HEK293T (cell line): ENCODE data around the gene LYRM4.

Experiments used
- CTCF ChIA-PET: fragments of 350-600 bp; formaldehyde crosslinking; extraction: SDS; loops from one replicate; lab custom pipeline; 2021; ENCODE audit warnings: antibody characterized with exemption, inconsistent platforms; lab: Yijun Ruan, JAX
- POLR2A ChIA-PET: fragments of 350-600 bp; formaldehyde crosslinking; extraction: SDS; loops from one replicate; lab custom pipeline; 2020; ENCODE audit warnings: antibody characterized with exemption, inconsistent platforms; lab: Yijun Ruan, JAX
- DNase-seq: peaks from one replicate; pipeline ENCODE4 v3.0.0; 2012; ENCODE audit warnings: mixed read lengths; ENCODE audit errors: extremely low spot score
- ARNT ChIP-seq: fragments of 450-650 bp; IDR thresholded peaks from 2 replicates; pipeline ENCODE4 v1.6.1; 2017; ENCODE audit warnings: mild to moderate bottlenecking
- BHLHE40 ChIP-seq: fragments of 450-650 bp; IDR thresholded peaks from 2 replicates; pipeline ENCODE4 v1.6.1; 2016; ENCODE audit warnings: mild to moderate bottlenecking, moderate library complexity, borderline replicate concordance
- CTBP1 ChIP-seq: fragments of 450-650 bp; IDR thresholded peaks from 2 replicates; pipeline ENCODE4 v1.6.1; 2016; ENCODE audit warnings: borderline replicate concordance
- ELF4 ChIP-seq: fragments of 450-650 bp; IDR thresholded peaks from 2 replicates; pipeline ENCODE4 v1.6.1; 2017; ENCODE audit warnings: antibody characterized with exemption
- FOXA1 ChIP-seq: fragments of 450-650 bp; IDR thresholded peaks from 2 replicates; pipeline ENCODE4 v1.6.1; 2016; ENCODE audit warnings: mild to moderate bottlenecking
- FOXK2 ChIP-seq: fragments of 450-650 bp; IDR thresholded peaks from 2 replicates; pipeline ENCODE4 v1.6.1; 2016; ENCODE audit warnings: mild to moderate bottlenecking
- FOXM1 ChIP-seq: fragments of 450-650 bp; IDR thresholded peaks from 2 replicates; pipeline ENCODE4 v1.6.1; 2017; ENCODE audit warnings: mild to moderate bottlenecking, borderline replicate concordance
- HDGF ChIP-seq: fragments of 450-650 bp; IDR thresholded peaks from 2 replicates; pipeline ENCODE4 v1.6.1; 2017; ENCODE audit warnings: antibody characterized with exemption, borderline replicate concordance
- L3MBTL2 ChIP-seq: fragments of 450-650 bp; conservative IDR thresholded peaks from 2 replicates; pipeline ENCODE4 v1.6.1; 2016; ENCODE audit warnings: mild to moderate bottlenecking
- LEF1 ChIP-seq: fragments of 450-650 bp; IDR thresholded peaks from 2 replicates; pipeline ENCODE4 v1.6.1; 2017; ENCODE audit warnings: mild to moderate bottlenecking, borderline replicate concordance
- NFRKB ChIP-seq: fragments of 450-650 bp; IDR thresholded peaks from 2 replicates; pipeline ENCODE4 v1.6.1; 2016; ENCODE audit warnings: mild to moderate bottlenecking, moderate library complexity
- SP1 ChIP-seq: fragments of 450-650 bp; IDR thresholded peaks from 2 replicates; pipeline ENCODE4 v1.6.1; 2017
- SUZ12 ChIP-seq: fragments of 450-650 bp; IDR thresholded peaks from 2 replicates; pipeline ENCODE4 v1.6.1; 2016; ENCODE audit warnings: mild to moderate bottlenecking
- TARDBP ChIP-seq: fragments of 450-650 bp; IDR thresholded peaks from 2 replicates; pipeline ENCODE4 v1.6.1; 2016
- ZNF384 ChIP-seq: fragments of 450-650 bp; IDR thresholded peaks from 2 replicates; pipeline ENCODE4 v1.6.1; 2016
- TF ChIP-seq, protein P1 (sequence below): fragments of 450-650 bp; IDR thresholded peaks from 2 replicates; pipeline ENCODE4 v1.6.1; 2016

Gene LYRM4

DNA sequence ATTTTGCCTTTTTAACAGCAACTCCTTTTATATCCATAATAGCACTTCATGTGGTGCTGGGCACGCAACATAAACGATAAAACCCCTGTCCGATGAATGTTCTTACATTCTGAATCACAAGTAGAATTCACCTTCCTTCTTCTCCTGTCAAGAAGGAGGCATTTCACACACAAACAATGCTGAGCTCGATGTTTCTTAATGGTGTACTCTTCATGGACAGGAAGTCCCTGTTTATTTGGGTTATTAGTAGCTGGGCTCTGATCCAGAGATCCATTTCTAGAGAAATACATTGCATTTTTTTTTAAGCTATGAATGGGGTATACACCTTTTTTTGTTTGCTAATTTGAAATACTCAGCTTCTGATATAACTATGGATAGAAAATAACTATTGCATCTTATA lies 93.2 kb downstream of the LYRM4 start:
- ChIA-PET CTCF (no interaction called here), POLR2A (no interaction called here)
- no peak for DNase-seq

DNA sequence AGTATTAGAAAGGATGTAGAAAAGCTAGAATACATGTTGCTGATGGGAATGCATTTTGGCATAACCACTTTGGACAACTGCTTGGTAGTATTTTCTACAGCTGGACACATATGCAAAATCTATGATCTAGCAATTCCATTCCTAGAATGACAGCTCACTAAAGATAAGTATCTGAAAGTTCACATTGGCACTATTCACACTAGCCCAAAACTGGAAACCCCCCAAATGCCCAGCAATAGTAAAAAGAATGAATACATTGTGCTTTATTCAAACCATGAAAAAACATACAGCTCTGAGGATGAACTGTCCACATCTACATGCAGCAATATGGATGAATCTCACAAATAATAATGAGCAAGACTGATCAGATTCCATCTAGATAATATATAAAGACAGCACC lies 96.7 kb downstream of the LYRM4 start:
- no peak for TF ChIP-seq L3MBTL2
- TF ChIP-seq LEF1 = no peak
- TF ChIP-seq NFRKB = no peak
- no peak for TF ChIP-seq SP1
- TF ChIP-seq BHLHE40 = no peak
- TF ChIP-seq, protein P1, sequence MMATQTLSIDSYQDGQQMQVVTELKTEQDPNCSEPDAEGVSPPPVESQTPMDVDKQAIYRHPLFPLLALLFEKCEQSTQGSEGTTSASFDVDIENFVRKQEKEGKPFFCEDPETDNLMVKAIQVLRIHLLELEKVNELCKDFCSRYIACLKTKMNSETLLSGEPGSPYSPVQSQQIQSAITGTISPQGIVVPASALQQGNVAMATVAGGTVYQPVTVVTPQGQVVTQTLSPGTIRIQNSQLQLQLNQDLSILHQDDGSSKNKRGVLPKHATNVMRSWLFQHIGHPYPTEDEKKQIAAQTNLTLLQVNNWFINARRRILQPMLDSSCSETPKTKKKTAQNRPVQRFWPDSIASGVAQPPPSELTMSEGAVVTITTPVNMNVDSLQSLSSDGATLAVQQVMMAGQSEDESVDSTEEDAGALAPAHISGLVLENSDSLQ = no peak
- TF ChIP-seq ZNF384 = no peak
- TF ChIP-seq ARNT = no peak
- TF ChIP-seq SUZ12 = no peak
- TF ChIP-seq FOXA1 = no peak
- TF ChIP-seq CTBP1 = no peak
- TF ChIP-seq ELF4 = no peak
- no peak for TF ChIP-seq TARDBP
- TF ChIP-seq FOXK2 = no peak
- no peak for TF ChIP-seq HDGF
- no peak for TF ChIP-seq FOXM1
- CTCF ChIA-PET = interaction anchor here (0.5 to 3.2 kb wide), 2 partner anchors 11 to 227 kb away, joined by 3 to 15 read pairs; no protein-coding TSS in a partner anchor
- POLR2A ChIA-PET = no interaction called here
- DNase-seq = no peak

More for the DNA sequence above, 93.2 kb downstream of the LYRM4 start:
- no peak for TF ChIP-seq CTBP1
- TF ChIP-seq, protein P1 = no peak
- no peak for TF ChIP-seq NFRKB
- no peak for TF ChIP-seq BHLHE40
- TF ChIP-seq ZNF384 = no peak

DNA sequence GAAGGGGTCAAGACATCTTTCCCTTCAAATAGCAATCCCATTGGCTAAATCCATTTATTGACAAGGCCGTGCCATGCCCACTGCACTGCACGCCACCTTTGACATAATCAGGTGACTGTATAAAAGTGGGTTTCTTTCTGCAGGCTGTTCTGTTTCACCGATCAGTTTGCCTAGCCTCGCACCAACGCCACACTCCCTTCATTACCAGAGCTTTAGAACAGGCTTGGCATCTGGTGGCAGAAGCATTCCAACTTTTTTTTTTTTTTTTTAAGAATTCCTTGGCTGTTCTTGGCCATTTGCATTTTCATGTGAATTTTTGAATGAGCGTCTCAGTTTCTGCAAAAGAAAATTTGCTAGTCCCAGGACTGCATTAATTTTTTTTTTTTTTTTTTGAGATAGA lies 97.5 kb downstream of the LYRM4 start:
- ChIA-PET POLR2A (no interaction called here), CTCF (no interaction called here)
- DNase-seq = no peak
- no peak for TF ChIP-seq FOXM1
- no peak for TF ChIP-seq FOXA1
- TF ChIP-seq BHLHE40 = no peak
- no peak for TF ChIP-seq LEF1
- TF ChIP-seq, protein P1 = no peak
- TF ChIP-seq FOXK2 = no peak
- no peak for TF ChIP-seq ZNF384
- TF ChIP-seq ELF4 = no peak
- TF ChIP-seq SP1 = no peak
- no peak for TF ChIP-seq L3MBTL2
- TF ChIP-seq ARNT = no peak
- TF ChIP-seq CTBP1 = no peak
- TF ChIP-seq HDGF = no peak
- TF ChIP-seq TARDBP = no peak
- TF ChIP-seq SUZ12 = no peak
- TF ChIP-seq NFRKB = no peak

DNA sequence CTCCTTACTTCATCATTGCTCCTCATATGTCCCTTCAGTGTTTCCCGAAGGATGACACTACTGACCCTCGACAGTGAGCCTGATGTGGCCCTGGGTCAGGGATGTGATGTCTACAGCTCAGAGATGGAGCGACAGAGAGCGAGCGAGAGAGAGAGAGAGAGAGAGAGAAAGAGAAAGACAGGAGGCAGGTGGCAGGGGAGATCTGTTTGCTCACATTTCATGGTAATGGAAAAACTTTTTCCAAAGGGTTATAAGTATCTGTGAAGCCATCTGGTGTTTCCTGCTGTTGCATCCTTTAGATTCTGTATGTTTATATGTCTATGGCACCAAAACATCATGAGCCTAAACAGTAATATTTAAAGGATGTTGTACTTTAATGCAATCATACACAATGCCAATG lies 98.4 kb downstream of the LYRM4 start:
- TF ChIP-seq LEF1 (no peak), CTBP1 (no peak), BHLHE40 (no peak), SUZ12 (no peak), FOXA1 (no peak), FOXM1 (no peak)
- TF ChIP-seq, protein P1 = no peak
- POLR2A ChIA-PET = no interaction called here
- DNase-seq = no peak
- CTCF ChIA-PET = interaction anchor here (0.9 kb wide), 1 partner anchor 20 kb away, joined by 3 read pairs; no protein-coding TSS in a partner anchor

DNA sequence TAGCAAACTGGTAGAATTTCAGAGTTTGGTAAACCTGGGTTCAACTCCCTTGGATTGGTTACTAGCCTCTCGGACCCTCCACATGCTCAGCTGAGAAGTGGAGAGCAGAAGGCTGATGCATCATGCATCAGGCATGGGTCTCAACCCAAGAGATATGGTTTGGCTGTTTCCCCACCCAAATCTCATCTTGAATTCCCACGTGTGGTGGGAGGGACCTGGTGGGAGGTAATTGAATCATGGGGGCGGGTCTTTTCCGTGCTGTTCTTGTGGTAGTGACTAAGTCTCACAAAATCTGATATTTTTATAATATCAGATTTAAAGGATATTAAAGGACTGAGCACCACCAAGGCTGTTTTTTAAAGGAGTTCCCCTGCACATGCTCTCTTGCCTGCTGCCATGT lies 100.5 kb downstream of the LYRM4 start:
- CTCF ChIA-PET = no interaction called here
- POLR2A ChIA-PET = no interaction called here
- DNase-seq = no peak
- TF ChIP-seq ELF4 = no peak
- no peak for TF ChIP-seq SP1
- no peak for TF ChIP-seq NFRKB
- TF ChIP-seq CTBP1 = no peak
- no peak for TF ChIP-seq ARNT
- no peak for TF ChIP-seq SUZ12

DNA sequence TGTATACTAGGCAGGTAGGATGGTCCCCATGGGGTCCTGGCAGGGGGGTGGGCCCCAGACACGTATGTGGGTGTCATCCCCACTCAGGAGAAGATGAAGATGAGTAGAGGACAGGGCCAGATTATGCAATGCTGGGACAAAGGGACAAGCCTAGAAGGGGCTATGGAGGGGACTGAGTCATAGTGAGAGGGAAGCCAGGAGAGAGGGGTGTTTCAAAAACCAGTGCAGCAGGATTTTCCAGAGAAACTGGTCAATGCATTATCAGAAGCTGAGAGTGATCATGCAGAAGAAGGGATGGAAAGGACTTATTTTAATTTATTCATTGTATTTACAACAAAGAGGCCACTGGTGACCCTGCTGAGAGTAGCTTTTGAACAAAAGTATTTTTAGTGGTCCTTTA lies 101.6 kb downstream of the LYRM4 start:
- ChIA-PET POLR2A (no interaction called here), CTCF (no interaction called here)
- no peak for TF ChIP-seq ELF4
- TF ChIP-seq FOXM1 = no peak
- no peak for TF ChIP-seq HDGF
- TF ChIP-seq ARNT = no peak
- no peak for TF ChIP-seq LEF1
- TF ChIP-seq CTBP1 = no peak
- no peak for TF ChIP-seq NFRKB
- TF ChIP-seq FOXK2 = no peak
- no peak for TF ChIP-seq TARDBP
- no peak for TF ChIP-seq SUZ12
- DNase-seq = no peak
